COLO668 (cell line): ENCODE measurements around the gene FOXP4.
A peak's percentile ranks its signal among the peaks of the same experiment; 100 is the strongest.

Experiments
- DNase-seq: peaks from one replicate; lab custom pipeline; 2025; ENCODE audit not compliant: unreplicated experiment; lab: John Stamatoyannopoulos, UW

Gene FOXP4

GRCh38 chr6:41580690-41581089 lies 34.5 kb downstream of the FOXP4 start:
- no peak for DNase-seq

- no peak for DNase-seq
Observed at GRCh38 chr6:41581381-41581991, 35.3 kb downstream of the FOXP4 start.

- DNase-seq = no peak
Observed at GRCh38 chr6:41582540-41582939, 36.4 kb downstream of the FOXP4 start.

GRCh38 chr6:41583565-41583964 lies 37.4 kb downstream of the FOXP4 start:
- no peak for DNase-seq

GRCh38 chr6:41584205-41584604 lies 38.0 kb downstream of the FOXP4 start:
- no peak for DNase-seq

- DNase-seq = peak; percentile 66
Observed at GRCh38 chr6:41584668-41585205, 38.6 kb downstream of the FOXP4 start.

- DNase-seq = no peak
Observed at GRCh38 chr6:41585605-41586004, 39.4 kb downstream of the FOXP4 start.

- no peak for DNase-seq
Observed at GRCh38 chr6:41586252-41587007, 40.2 kb downstream of the FOXP4 start.

- DNase-seq = no peak
Observed at GRCh38 chr6:41587131-41587879, 41.1 kb downstream of the FOXP4 start.

GRCh38 chr6:41588111-41588510 lies 41.9 kb downstream of the FOXP4 start:
- DNase-seq = no peak

- no peak for DNase-seq
Observed at GRCh38 chr6:41589223-41589622, 43.0 kb downstream of the FOXP4 start.

GRCh38 chr6:41589636-41590622 lies 43.7 kb downstream of the FOXP4 start:
- no peak for DNase-seq

- DNase-seq = no peak
Observed at GRCh38 chr6:41591122-41591521, 44.9 kb downstream of the FOXP4 start.

GRCh38 chr6:41591859-41592502 lies 45.8 kb downstream of the FOXP4 start:
- peak; percentile 57 for DNase-seq

GRCh38 chr6:41593406-41593805 lies 47.2 kb downstream of the FOXP4 start:
- no peak for DNase-seq

- DNase-seq = no peak
Observed at GRCh38 chr6:41593839-41594238, 47.7 kb downstream of the FOXP4 start.

- no peak for DNase-seq
Observed at GRCh38 chr6:41594326-41594725, 48.1 kb downstream of the FOXP4 start.

- no peak for DNase-seq
Observed at GRCh38 chr6:41594766-41595165, 48.6 kb downstream of the FOXP4 start.

GRCh38 chr6:41595166-41595565 lies 49.0 kb downstream of the FOXP4 start:
- no peak for DNase-seq

GRCh38 chr6:41596096-41596685 lies 50.0 kb downstream of the FOXP4 start:
- DNase-seq = no peak
